ENCODE measurements around the gene MRPL2.

DNA sequence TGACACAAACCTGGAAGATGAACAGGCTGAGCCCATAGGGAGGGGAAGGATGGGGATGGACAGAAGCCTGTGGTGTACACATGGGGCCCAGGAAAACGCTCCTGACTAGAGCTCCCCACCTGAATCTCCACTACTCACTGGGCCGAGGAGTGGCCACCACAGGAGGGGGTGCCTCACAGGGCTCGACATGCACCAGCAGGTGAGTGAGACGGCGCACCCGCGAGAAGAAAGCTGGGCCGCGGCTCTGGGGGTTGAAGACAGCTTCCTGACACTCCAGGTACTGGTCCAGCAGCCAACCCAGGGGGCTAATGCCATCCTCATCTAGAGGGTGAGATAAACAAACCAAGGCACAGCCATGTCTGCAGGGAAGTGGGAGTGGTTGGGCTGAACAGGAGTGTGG lies 15.9 kb downstream of the MRPL2 start:
- TF ChIP-seq, protein P1, sequence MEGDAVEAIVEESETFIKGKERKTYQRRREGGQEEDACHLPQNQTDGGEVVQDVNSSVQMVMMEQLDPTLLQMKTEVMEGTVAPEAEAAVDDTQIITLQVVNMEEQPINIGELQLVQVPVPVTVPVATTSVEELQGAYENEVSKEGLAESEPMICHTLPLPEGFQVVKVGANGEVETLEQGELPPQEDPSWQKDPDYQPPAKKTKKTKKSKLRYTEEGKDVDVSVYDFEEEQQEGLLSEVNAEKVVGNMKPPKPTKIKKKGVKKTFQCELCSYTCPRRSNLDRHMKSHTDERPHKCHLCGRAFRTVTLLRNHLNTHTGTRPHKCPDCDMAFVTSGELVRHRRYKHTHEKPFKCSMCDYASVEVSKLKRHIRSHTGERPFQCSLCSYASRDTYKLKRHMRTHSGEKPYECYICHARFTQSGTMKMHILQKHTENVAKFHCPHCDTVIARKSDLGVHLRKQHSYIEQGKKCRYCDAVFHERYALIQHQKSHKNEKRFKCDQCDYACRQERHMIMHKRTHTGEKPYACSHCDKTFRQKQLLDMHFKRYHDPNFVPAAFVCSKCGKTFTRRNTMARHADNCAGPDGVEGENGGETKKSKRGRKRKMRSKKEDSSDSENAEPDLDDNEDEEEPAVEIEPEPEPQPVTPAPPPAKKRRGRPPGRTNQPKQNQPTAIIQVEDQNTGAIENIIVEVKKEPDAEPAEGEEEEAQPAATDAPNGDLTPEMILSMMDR (IDR thresholded peaks at IDR 0.05; ENCODE audit: low read depth, low read length, poor library complexity, severe bottlenecking), result no peak
- TF ChIP-seq EZH2phosphoT487 (IDR thresholded peaks at IDR 0.05; ENCODE audit: borderline replicate concordance, low read length), result no peak
